GM21390 (cell line): ENCODE data around the gene FBXW11.

ENCODE experiments used
- ATAC-seq: cut with Tn5 transposase; IDR thresholded peaks from one replicate; pipeline ENCODE4 v1.9.1; 2021; ENCODE audit not compliant: unreplicated experiment

FBXW11 gene

DNA sequence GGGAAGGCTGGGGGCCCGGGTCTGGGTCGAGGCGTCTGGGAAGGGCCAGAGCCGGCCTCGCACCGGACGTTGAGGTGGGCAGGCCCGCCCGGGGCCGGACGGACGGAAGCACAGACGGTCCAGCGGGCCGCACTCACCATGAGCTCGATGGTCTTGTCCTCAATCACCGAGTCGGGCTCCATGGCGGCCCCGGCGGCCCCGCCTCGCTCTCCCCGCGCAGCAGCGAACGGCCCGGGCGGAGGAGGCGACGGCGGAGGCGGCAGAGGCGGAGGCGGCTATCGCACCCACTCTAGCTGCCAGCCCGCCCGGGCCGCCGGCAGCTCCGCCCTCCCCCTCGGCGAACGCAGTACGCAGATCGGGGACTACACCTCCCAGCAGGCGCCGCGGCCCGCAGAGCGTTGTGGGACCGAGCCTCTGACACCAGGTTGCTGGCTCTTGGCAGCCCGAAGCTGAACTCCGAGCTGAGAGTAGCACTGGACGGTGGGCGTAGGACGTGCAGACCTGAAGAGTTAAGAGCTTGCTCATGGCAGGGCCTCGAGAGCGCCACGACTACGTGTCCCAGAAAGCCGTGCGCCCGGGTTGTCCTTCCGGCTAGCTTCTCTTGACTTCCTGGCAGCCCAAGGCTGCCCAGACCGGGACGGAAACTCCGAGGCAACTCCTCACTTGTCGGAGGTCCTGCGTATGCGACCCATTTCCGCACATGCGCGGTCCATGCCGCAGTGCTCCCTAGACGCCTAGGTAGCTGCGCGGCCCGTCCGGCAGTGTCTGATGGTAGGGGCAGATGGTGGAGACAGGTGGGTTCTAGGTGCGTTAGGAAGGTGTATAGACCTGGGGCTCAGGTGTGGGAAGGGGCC lies at the start of gene FBXW11:
TSS of gene FBXW11 (minus strand) at position 318 of the 854 bp plus-strand sequence. CDS start at position 182, 136 bp downstream.
- ATAC-seq: peak; percentile 84

DNA sequence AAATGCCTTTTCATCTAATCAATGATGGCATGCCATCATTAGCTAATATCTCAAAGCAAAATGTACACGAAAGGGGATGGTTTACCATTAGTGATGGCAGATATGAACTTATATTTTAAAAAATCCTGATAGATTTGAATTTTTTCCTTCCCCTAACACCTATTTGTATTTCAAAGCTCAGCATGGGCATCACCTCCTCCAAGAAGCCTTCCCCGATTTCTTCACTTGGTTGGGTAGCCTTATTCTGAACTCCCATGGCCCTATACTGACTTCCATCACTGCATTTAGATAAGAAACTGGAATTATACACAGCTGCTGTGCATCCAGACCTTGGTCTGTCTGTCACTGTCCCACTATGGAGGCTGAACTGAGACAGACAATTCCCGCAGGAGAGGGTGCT lies 49.6 kb upstream of the FBXW11 start:
- ATAC-seq: no peak

DNA sequence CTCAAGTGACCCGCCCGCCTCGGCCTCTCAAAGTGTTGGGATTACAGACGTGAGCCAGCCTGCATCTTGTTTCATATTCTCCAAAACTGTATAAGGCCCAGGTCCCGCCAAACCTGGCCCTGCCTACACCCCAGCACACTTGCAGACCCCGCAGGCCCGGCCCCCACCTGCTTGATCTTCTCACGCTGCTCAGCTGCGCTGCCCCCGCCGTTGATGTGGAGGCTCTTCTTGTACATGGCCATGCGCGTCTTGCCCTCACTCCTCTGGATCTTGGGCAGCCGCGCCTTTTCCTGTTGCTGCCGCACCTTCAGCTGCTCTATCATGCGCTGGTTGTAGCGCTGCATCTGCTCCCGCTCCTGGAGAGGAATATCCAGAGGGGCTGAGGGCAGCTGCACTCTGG lies 49.0 kb upstream of the FBXW11 start:
- no peak for ATAC-seq

- no peak for ATAC-seq
Measured at GRCh38 chr5:172054611-172055153, 48.2 kb upstream of the FBXW11 start.

DNA sequence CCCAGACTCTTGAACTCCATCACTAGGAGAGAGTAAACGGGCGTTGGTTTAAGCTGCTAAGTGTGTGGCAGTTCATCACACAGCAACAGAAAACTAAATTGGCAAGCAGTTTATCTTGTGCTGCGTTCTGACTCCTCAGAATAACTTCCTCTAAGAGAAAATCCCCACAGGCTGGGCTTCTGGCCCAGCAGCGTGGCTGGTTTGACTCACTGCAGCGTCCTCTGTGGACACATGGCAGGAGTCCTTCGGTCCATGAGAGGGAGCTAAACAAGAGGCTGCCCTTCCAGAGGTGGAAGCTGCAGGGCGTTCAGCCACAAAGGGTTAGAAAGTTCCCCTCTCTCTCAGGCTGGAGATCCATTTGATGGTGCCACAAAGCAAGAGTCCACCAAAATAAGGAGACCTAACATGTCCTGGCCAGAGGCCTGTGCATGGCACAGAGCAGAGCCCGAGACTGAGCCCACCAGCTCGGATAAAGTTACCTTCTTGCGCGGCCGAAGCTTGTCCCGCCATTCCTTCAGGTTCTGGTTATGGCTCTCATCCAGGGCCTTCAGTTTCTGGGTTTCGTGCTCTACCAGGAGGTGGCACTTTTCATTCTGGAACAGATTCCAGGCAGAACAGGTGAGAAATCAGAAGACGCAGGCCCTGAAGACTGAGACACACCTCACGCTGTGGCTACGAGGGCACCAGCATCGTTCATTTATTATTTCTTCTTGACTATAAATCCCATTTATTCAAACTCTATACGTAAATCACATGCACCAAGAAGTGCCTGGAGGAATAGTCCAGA lies 46.2 kb upstream of the FBXW11 start:
- ATAC-seq: no peak

DNA sequence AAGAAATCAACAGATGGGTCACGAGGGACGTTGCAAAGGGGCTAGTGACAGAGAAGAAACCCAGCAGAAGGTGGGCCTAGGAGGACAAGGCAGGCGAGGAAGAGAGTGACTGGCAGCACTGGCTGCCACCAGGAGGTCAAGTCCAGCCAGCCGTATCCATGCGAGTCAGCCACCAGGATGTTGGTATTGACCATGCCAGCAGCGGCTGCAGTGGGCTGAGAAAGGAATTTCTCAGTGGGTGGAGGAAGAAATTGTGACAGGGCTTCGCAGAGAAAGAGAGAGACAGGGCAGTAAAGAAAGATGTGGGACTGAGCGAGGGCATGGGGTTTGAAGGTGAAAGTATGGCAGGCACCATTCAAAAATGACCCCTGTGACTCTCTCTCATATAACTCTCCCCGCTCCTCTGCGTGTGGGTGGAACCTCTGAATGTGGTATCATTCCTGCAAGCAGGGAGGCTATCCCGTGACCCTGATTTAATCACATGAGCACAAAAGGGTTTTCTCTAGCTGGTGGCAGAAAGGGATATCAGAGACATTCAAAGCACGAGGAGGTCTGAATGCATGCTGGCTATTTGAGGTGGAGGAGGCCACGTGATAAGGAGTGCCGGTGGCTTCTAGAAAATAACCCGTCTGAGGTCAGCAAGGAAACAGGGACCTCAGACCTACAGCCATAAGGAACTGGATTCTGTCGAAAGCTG lies 45.4 kb upstream of the FBXW11 start:
- ATAC-seq: no peak

GRCh38 chr5:172050080-172050479 lies 43.6 kb upstream of the FBXW11 start:
- no peak for ATAC-seq

DNA sequence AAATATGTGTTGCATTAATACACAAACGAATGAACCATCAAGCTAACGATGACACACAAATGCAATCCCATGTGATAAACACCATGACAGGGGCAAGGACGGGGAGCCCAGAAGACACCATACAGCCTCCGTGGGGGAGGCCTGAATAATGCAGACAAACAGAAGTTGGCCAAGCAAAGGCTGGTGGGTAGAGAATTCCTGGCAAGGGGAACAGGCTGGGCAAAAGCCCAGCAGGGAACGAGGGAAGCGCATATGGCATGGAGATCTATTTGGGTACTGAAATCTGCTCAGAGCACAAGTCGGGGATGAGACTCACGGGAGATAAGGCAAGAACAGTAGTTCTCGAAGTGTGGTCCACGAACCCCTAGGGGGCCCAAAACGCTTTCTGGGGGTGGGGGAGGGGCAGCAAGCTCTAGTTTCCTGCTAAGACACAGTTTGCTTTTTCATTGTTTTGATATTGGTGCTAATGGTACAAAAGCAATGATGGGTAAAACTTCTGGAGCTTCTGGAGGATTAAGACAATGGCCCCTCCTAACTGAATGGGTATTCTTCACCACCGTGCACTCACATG lies 42.9 kb upstream of the FBXW11 start:
- ATAC-seq: no peak

GRCh38 chr5:172048539-172049101 lies 42.2 kb upstream of the FBXW11 start:
- ATAC-seq: no peak

DNA sequence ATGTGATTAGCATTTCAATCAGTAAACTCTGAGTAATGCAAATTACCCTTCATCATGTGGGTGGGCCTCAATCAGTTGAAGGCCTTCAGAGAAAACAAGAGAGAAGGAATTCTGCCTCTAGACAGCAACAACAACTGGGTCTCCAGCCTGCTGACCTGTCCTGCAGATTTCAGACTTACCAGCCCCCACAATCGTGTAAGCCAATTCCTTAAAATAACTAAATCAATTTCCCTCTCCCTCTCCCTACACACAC lies 41.7 kb upstream of the FBXW11 start:
- no peak for ATAC-seq

DNA sequence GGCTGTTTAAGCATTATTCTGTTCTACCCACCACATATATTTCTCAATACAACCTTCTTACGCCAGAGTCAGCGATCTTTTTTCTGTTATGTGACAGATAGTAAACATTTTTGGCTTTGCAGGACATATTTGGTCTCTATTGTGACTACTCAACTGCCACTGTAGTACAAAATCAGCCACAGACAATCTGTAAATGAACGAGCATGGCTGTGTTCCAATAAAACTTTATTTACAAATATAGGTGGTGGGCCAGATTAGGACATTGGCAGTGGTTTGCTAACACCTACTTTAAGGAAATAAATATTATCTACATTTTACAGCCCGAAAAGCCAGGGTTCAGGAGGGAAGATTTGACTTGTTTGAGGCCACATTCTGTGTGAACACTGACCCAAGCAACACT lies 40.2 kb upstream of the FBXW11 start:
- ATAC-seq: no peak

DNA sequence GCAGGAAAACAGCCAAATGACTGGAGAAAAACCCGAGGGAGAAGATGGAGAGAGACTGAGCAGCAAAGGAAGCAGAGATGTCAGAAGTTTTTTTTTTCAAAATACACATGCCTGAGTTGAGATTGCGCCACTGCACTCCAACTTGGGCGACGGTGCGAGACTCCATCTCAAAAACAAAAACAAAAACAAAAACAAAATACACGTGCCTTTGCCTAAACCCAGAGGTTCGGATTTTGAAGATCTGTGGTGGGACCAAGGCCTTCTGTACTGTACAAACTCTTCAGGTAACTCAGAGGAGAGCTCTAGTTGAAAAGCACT lies 38.8 kb upstream of the FBXW11 start:
- no peak for ATAC-seq

- no peak for ATAC-seq
Measured at GRCh38 chr5:172044631-172045314, 38.3 kb upstream of the FBXW11 start.

DNA sequence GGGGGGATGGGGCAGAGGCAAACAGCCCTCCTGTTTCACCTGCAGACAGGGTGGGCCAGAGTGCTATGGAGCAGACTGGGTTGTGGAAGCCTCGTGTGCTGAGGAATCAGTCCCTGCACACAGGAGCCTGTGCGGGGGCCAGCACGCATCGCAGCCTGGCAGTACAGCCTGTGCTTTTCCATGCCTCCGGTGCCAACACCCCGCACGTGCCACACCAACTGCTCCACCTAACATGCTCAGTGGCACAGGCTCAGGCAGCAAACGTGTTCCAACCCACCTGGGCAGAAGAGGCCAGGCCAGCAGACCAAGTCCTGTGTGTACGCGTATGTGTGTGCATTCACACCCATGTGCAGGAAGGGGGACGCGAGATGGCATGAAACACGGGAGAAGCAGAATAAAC lies 37.4 kb upstream of the FBXW11 start:
- ATAC-seq: no peak

DNA sequence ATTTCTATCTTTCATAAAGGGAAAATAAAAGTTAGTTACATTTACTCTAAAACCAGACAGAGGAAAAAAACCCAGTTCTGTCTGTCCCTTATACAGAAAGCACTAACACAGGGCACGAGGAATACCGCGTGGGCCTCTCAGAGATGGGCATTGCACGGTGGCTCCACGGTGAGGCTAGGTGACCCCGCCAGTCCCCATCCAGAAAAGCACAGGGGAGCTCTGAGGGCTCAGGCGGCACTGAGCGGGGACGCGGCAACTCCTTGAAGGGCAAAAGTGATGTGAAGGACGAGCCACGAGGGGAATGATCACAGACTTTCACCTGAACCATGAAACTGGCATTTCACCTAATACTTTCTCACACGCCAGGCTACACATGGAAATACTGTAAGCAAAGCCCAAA lies 35.7 kb upstream of the FBXW11 start:
- no peak for ATAC-seq

GRCh38 chr5:172038167-172038566 lies 31.7 kb upstream of the FBXW11 start:
- no peak for ATAC-seq

DNA sequence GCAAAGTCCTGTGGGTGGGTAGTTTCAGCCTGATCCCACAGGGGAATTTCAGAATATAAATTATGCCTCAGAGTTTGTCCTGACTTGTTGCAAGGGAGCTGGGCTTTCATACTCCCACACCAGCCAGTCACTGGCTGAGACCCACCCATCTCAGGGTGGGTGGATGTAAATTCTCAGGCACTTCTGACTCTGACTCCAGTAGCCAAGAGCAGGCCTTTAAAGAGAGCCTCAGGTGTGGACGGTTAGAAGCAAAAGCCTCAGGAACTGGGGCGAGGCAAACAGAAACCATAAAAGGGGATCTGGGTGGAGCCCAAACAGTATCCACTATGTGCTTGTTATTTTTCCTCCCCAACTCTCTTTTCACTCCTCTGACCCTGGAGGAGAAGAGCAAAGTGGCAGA lies 28.6 kb upstream of the FBXW11 start:
- peak; percentile 76 for ATAC-seq

GRCh38 chr5:172031894-172032461 lies 25.5 kb upstream of the FBXW11 start:
- no peak for ATAC-seq

DNA sequence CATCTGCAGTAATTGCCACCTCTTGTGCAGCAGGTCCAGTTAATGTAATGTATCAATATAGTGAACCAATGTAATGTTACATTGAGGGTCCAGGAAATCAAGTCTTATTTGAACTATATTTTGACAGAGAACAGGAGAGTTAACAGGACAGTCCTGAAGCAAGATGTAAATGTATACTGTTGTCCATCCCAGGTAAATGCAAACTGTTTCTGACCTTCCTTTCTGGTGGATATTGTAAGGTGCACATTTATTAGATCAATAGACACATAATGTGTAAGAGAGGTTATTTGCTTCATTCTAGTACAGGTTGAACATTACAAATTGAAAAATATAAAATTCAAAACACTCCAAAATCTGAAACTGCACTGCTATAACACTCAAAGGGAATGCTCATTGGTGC lies 23.4 kb upstream of the FBXW11 start:
- ATAC-seq: no peak

- no peak for ATAC-seq
Measured at GRCh38 chr5:172028167-172028566, 21.7 kb upstream of the FBXW11 start.
